PFSK-1 (cell line): Measurements from ENCODE around the gene FAAH.

Source experiments
- FOXP2 ChIP-seq: optimal IDR thresholded peaks from 2 replicates; pipeline ENCODE3; 2011; ENCODE audit warnings: borderline replicate concordance, control low read depth, inconsistent platforms; ENCODE audit not compliant: insufficient read depth; ENCODE audit errors: extremely low read length, extremely low read depth
- POLR2AphosphoS5 ChIP-seq: IDR thresholded peaks from 2 replicates; pipeline ENCODE4 v1.6.1; 2012; ENCODE audit warnings: low read depth, mild to moderate bottlenecking, control low read depth, low read length, moderate library complexity
- REST ChIP-seq, 2 experiments: IDR thresholded peaks; 2 replicates each; pipeline versions ENCODE4 v1.6.1 to v1.8.0; 2011 to 2012; ENCODE audit warnings: low read depth in 2 of 2, low read length in 2 of 2, control low read depth in 1 of 2, inconsistent platforms in 1 of 2, mild to moderate bottlenecking in 1 of 2, moderate library complexity in 1 of 2; ENCODE audit not compliant: insufficient read depth in 1 of 2
- SIN3A ChIP-seq: IDR thresholded peaks from 2 replicates; pipeline ENCODE4 v1.6.1; 2012; ENCODE audit warnings: mild to moderate bottlenecking, low read length, moderate library complexity, borderline replicate concordance; ENCODE audit not compliant: insufficient read depth
- TAF1 ChIP-seq: IDR thresholded peaks from 2 replicates; pipeline ENCODE4 v1.6.1; 2012; ENCODE audit warnings: low read length, control low read depth, borderline replicate concordance; ENCODE audit not compliant: insufficient read depth

DNA sequence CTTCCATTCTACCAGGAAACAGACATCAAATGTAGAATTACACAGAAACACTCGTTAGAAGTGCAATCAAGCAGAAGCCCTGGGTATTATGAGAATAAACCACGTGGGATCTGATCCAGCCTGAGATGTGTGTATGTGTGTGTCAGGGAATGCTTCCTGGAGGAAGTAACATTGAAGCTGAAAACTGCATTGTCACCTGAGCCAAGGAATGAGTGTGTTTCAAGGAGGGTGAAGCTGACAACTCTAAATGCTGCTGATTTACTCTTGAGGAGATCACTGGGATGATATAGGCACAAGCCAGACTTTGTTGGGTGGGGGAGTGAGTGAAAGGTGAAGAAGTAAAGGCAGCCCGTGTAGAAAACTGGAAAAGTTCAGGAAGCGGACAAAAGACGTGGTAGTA lies 27.6 kb downstream of the FAAH start:
- TF ChIP-seq POLR2AphosphoS5 (no peak), FOXP2 (no peak), SIN3A (no peak), REST (IDR thresholded peaks at IDR 0.05; ENCODE audit: insufficient read depth in 1 of 2, low read depth in 2 of 2, low read length in 2 of 2) (no peak), TAF1 (no peak)
